ENCODE data around the gene CLASP1.

Gene CLASP1

DNA sequence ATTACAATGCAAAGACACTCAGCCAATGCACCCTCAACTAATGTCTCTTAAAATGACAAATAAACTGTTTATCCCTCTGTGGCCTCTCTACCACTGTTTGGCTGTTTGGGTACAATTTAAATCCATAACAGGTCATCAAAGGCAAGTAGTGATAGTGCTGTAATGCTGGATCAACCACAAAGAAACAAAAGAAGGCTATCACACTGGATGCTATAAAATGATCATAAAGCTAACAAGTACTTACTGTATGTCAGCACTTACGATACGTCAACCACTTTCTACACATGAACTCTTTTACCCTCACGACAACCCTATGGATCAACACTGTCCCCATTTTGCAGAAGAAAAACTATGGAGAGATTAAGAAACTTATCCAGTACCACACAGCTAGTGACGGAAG is 64.5 kb downstream of the CLASP1 start:
- TF ChIP-seq EZH2phosphoT487 (IDR thresholded peaks at IDR 0.05; ENCODE audit: low read depth) (no peak), CTCF (IDR thresholded peaks at IDR 0.05; ENCODE audit: low read depth, low read length) (no peak)
- Histone ChIP-seq H4K20me1 (ENCODE audit: insufficient read depth, low read length) (peaks cover 41% of the 10 kb centered on the region), H3K9me3 (ENCODE audit: insufficient read depth, low read length) (no peaks in the 10 kb centered on the region), H3K4me2 (ENCODE audit: low read length) (no peak overlapping the region), H3K9ac (ENCODE audit: low read length) (no peak overlapping the region), H3K36me3 (replicated peaks; ENCODE audit: low read depth, low read length) (peaks cover 5% of the 10 kb centered on the region), H3K4me1 (ENCODE audit: low read length) (peaks cover 9% of the 10 kb centered on the region), H2AFZ (ENCODE audit: low read depth, low read length) (no peak overlapping the region), H3K4me3 (ENCODE audit: low read length) (no peak overlapping the region), H3K79me2 (ENCODE audit: low read length) (peaks cover 31% of the 10 kb centered on the region), H3K27ac (ENCODE audit: low read length) (no peak overlapping the region), H3K27me3 (ENCODE audit: low read depth, low read length) (no peaks in the 10 kb centered on the region)

DNA sequence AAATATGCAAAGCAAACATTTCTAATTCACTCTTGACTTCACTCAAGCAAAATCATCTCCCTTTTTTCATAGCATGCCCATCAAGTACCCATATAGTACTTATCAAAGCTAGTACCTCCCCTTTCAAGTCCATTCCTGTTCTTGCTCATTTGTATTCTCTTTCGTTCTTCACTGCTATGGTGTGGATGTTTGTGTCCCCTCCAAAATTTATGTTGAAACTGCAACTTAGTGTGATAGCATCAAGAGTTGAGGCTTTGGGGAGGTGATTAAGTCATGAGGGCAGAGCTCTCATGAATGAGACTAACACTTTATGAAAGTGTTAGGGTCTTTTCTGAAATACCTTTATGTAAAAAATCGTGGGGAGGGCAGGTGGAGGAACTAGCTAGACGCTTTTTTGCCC is 65.7 kb downstream of the CLASP1 start:
- no peaks in the 10 kb centered on the region for H3K27me3 ChIP-seq (ENCODE audit: low read depth, low read length)
- H3K36me3 ChIP-seq (replicated peaks; ENCODE audit: low read depth, low read length): peaks cover under 1% of the 10 kb centered on the region
- H4K20me1 ChIP-seq (ENCODE audit: insufficient read depth, low read length): peaks cover 46% of the 10 kb centered on the region
- peaks cover 9% of the 10 kb centered on the region for H3K4me1 ChIP-seq (ENCODE audit: low read length)
- no peak overlapping the region for H3K9ac ChIP-seq (ENCODE audit: low read length)
- peaks cover 34% of the 10 kb centered on the region for H3K79me2 ChIP-seq (ENCODE audit: low read length)
- no peak overlapping the region for H3K4me2 ChIP-seq (ENCODE audit: low read length)
- H3K4me3 ChIP-seq (ENCODE audit: low read length): no peak overlapping the region
- H3K9me3 ChIP-seq (ENCODE audit: insufficient read depth, low read length): no peaks in the 10 kb centered on the region
- no peak overlapping the region for H2AFZ ChIP-seq (ENCODE audit: low read depth, low read length)
- TF ChIP-seq CTCF (IDR thresholded peaks at IDR 0.05; ENCODE audit: low read depth, low read length): no peak
- TF ChIP-seq EZH2phosphoT487 (IDR thresholded peaks at IDR 0.05; ENCODE audit: low read depth): no peak
- H3K27ac ChIP-seq (ENCODE audit: low read length): no peak overlapping the region

DNA sequence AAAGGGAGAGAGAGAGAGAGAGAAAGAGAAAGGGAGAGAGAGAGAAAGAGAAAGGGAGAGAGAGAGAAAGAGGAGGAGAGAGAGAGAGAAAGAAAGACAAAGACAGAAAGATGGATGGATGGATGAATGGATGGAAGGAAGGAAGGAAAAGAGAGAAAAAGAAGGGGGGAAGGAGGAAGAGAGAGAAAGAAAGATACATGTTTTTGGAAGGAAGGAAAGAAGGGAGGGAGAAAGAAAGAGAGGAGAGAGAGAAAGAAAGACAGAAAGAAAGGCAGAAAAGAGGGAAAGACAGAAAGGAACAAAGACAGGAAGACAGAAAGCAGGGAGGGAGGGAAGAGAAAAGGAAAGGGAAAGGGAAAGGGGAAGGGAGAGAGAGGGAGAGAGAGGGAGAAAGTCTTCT is 67.0 kb downstream of the CLASP1 start:
- Histone ChIP-seq H3K4me1 (ENCODE audit: low read length) (peaks cover 9% of the 10 kb centered on the region), H3K36me3 (replicated peaks; ENCODE audit: low read depth, low read length) (no peaks in the 10 kb centered on the region), H3K9me3 (ENCODE audit: insufficient read depth, low read length) (no peaks in the 10 kb centered on the region), H3K4me2 (ENCODE audit: low read length) (no peak overlapping the region), H3K27me3 (ENCODE audit: low read depth, low read length) (no peaks in the 10 kb centered on the region), H3K79me2 (ENCODE audit: low read length) (peaks cover 36% of the 10 kb centered on the region), H3K9ac (ENCODE audit: low read length) (no peak overlapping the region), H4K20me1 (ENCODE audit: insufficient read depth, low read length) (peaks cover 49% of the 10 kb centered on the region), H2AFZ (ENCODE audit: low read depth, low read length) (no peak overlapping the region), H3K4me3 (ENCODE audit: low read length) (no peak overlapping the region), H3K27ac (ENCODE audit: low read length) (no peak overlapping the region)
- TF ChIP-seq EZH2phosphoT487 (IDR thresholded peaks at IDR 0.05; ENCODE audit: low read depth) (no peak), CTCF (IDR thresholded peaks at IDR 0.05; ENCODE audit: low read depth, low read length) (no peak)

DNA sequence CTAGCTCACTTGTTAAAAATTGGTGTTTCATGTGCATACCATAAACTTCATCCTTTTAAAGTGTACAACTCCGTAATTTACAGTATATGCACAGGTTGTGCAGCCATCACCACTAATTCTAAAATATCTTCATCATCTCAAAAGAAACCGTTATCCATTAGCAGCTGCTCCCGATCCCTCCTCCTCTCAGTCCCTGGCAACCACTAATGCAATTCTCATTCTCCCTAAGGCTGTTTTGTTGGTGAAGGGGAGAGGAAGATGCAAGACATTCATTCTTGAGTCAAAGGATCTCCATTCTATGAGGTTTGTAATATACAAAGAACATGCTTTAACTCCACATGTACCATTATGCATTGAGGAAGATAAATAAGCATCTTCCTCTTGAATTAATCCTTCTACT is 70.0 kb downstream of the CLASP1 start:
- no peaks in the 10 kb centered on the region for H3K36me3 ChIP-seq (replicated peaks; ENCODE audit: low read depth, low read length)
- H3K9me3 ChIP-seq (ENCODE audit: insufficient read depth, low read length): no peaks in the 10 kb centered on the region
- no peak overlapping the region for H3K4me2 ChIP-seq (ENCODE audit: low read length)
- TF ChIP-seq EZH2phosphoT487 (IDR thresholded peaks at IDR 0.05; ENCODE audit: low read depth): no peak
- TF ChIP-seq CTCF (IDR thresholded peaks at IDR 0.05; ENCODE audit: low read depth, low read length): no peak
- no peaks in the 10 kb centered on the region for H3K4me1 ChIP-seq (ENCODE audit: low read length)
- H3K27ac ChIP-seq (ENCODE audit: low read length): no peak overlapping the region
- H3K4me3 ChIP-seq (ENCODE audit: low read length): no peak overlapping the region
- no peak overlapping the region for H3K9ac ChIP-seq (ENCODE audit: low read length)
- no peaks in the 10 kb centered on the region for H3K27me3 ChIP-seq (ENCODE audit: low read depth, low read length)
- peaks cover 47% of the 10 kb centered on the region for H4K20me1 ChIP-seq (ENCODE audit: insufficient read depth, low read length)
- peaks cover 32% of the 10 kb centered on the region for H3K79me2 ChIP-seq (ENCODE audit: low read length)
- no peak overlapping the region for H2AFZ ChIP-seq (ENCODE audit: low read depth, low read length)
